Hematopoietic multipotent progenitor cell treated with erythropoietin and hydrocortisone succinate and interleukin-3 and kit ligand, for 6 days (in vitro differentiated cells): ENCODE results near the gene PRKAG2.

Experiments used
- DNase-seq: peaks from one replicate; pipeline ENCODE4 v3.0.0-alpha.2; 2015

Gene PRKAG2

GRCh38 chr7:151738925-151739324 lies 138.0 kb downstream of the PRKAG2 start:
- DNase-seq: no peak

GRCh38 chr7:151736403-151736909 lies 140.5 kb downstream of the PRKAG2 start:
- DNase-seq: peak; percentile 26

- no peak for DNase-seq
Measured at GRCh38 chr7:151735851-151736402, 141.0 kb downstream of the PRKAG2 start.

GRCh38 chr7:151735186-151735850 lies 141.6 kb downstream of the PRKAG2 start:
- DNase-seq: no peak

- DNase-seq: no peak
Measured at GRCh38 chr7:151732834-151733592, 143.9 kb downstream of the PRKAG2 start.

GRCh38 chr7:151732292-151732691 lies 144.6 kb downstream of the PRKAG2 start:
- DNase-seq: no peak

- DNase-seq: no peak
Measured at GRCh38 chr7:151731022-151731441, 145.9 kb downstream of the PRKAG2 start.

GRCh38 chr7:151730591-151730990 lies 146.3 kb downstream of the PRKAG2 start:
- no peak for DNase-seq

GRCh38 chr7:151729521-151729921 lies 147.4 kb downstream of the PRKAG2 start:
- DNase-seq: no peak

GRCh38 chr7:151728746-151729145 lies 148.2 kb downstream of the PRKAG2 start:
- no peak for DNase-seq

- no peak for DNase-seq
Measured at GRCh38 chr7:151728286-151728660, 148.6 kb downstream of the PRKAG2 start.

GRCh38 chr7:151727579-151728285 lies 149.2 kb downstream of the PRKAG2 start:
- peak; percentile 39 for DNase-seq

- DNase-seq: no peak
Measured at GRCh38 chr7:151726652-151727578, 150.0 kb downstream of the PRKAG2 start.

- no peak for DNase-seq
Measured at GRCh38 chr7:151725844-151726651, 150.9 kb downstream of the PRKAG2 start.

- DNase-seq: no peak
Measured at GRCh38 chr7:151724920-151725584, 151.9 kb downstream of the PRKAG2 start.

GRCh38 chr7:151724250-151724915 lies 152.5 kb downstream of the PRKAG2 start:
- no peak for DNase-seq

GRCh38 chr7:151723321-151723720 lies 153.6 kb downstream of the PRKAG2 start:
- no peak for DNase-seq

GRCh38 chr7:151722533-151722932 lies 154.4 kb downstream of the PRKAG2 start:
- DNase-seq: no peak

GRCh38 chr7:151721694-151722093 lies 155.2 kb downstream of the PRKAG2 start:
- peak; percentile 55 for DNase-seq

GRCh38 chr7:151721236-151721635 lies 155.7 kb downstream of the PRKAG2 start:
- DNase-seq: no peak
